NB4 (cell line): ENCODE results near the gene FAM107B.

Source experiments
- CTCF ChIP-seq: IDR thresholded peaks from one replicate; pipeline ENCODE4 v1.5.1; 2012; ENCODE audit warnings: low read depth, low read length
- MAX ChIP-seq: IDR thresholded peaks from 2 replicates; pipeline ENCODE4 v1.6.1; 2011; ENCODE audit warnings: low read depth, low read length
- MYC ChIP-seq: IDR thresholded peaks from 2 replicates; pipeline ENCODE4 v1.6.1; 2011; ENCODE audit warnings: low read depth, low read length
- POLR2A ChIP-seq: IDR thresholded peaks from 2 replicates; pipeline ENCODE4 v1.6.1; 2011; ENCODE audit warnings: mild to moderate bottlenecking; ENCODE audit not compliant: insufficient read length; ENCODE audit errors: extremely low read depth

GRCh38 chr10:14787938-14788337 is 13.2 kb upstream of the FAM107B start:
- TF ChIP-seq POLR2A (no peak), CTCF (no peak), MYC (no peak), MAX (no peak)
